GM23338 (cell line): ENCODE measurements around the gene ATF6.

Source experiments
- CREB1 ChIP-seq: fragments of 250-450 bp; sonication (Bioruptor Pico); IDR thresholded peaks from 2 replicates; pipeline ENCODE4 v1.5.0; 2020; ENCODE audit warnings: low read depth, mild to moderate bottlenecking, moderate library complexity
- CTCF ChIP-seq, 2 experiments: fragments of 200-600 bp in 1 of 2; sonication (generic) in 1 of 2; conservative IDR thresholded peaks; 2 replicates each; pipeline versions ENCODE4 v1.5.1 to v1.6.1; 2016 to 2017; ENCODE audit warnings: antibody characterized with exemption in 2 of 2, low read depth in 2 of 2, mild to moderate bottlenecking in 2 of 2, moderate library complexity in 1 of 2
- EZH2 ChIP-seq: fragments of 200-600 bp; sonication (generic); IDR thresholded peaks from one replicate; pipeline ENCODE4 v1.8.0; 2017; ENCODE audit warnings: antibody characterized with exemption, mild to moderate bottlenecking, low read depth; ENCODE audit not compliant: unreplicated experiment
- EZH2phosphoT487 ChIP-seq: fragments of 200-600 bp; sonication (generic); IDR thresholded peaks from one replicate; pipeline ENCODE4 v1.8.1; 2018; ENCODE audit warnings: antibody characterized with exemption; ENCODE audit not compliant: unreplicated experiment
- JUNB ChIP-seq: IDR thresholded peaks from one replicate; pipeline ENCODE4 v1.6.1; 2016; ENCODE audit warnings: antibody characterized with exemption; ENCODE audit not compliant: unreplicated experiment
- POLR2AphosphoS5 ChIP-seq: IDR thresholded peaks from 2 replicates; pipeline ENCODE4 v1.6.1; 2016; ENCODE audit warnings: antibody characterized with exemption, low read depth
- ZNF114 ChIP-seq: fragments of 250-450 bp; sonication (Bioruptor Pico); IDR thresholded peaks from 2 replicates; pipeline ENCODE4 v1.5.0; 2020; ENCODE audit warnings: mild to moderate bottlenecking, moderate library complexity
- ZNF331 ChIP-seq: fragments of 250-450 bp; sonication (Bioruptor Pico); IDR thresholded peaks from 2 replicates; pipeline ENCODE4 v1.5.0; 2020; ENCODE audit warnings: low read depth, mild to moderate bottlenecking, moderate library complexity
- TF ChIP-seq, protein P1 (sequence below): IDR thresholded peaks from one replicate; pipeline ENCODE4 v1.6.1; 2018; ENCODE audit warnings: antibody characterized with exemption; ENCODE audit not compliant: unreplicated experiment
- TF ChIP-seq, protein P2 (sequence below): IDR thresholded peaks from 2 replicates; pipeline ENCODE4 v1.6.1; 2016; ENCODE audit warnings: antibody characterized with exemption
- TF ChIP-seq, protein P3 (sequence below): fragments of 250-450 bp; sonication (Bioruptor Pico); IDR thresholded peaks from 2 replicates; pipeline ENCODE4 v1.5.0; 2020; ENCODE audit warnings: mild to moderate bottlenecking, moderate library complexity

DNA sequence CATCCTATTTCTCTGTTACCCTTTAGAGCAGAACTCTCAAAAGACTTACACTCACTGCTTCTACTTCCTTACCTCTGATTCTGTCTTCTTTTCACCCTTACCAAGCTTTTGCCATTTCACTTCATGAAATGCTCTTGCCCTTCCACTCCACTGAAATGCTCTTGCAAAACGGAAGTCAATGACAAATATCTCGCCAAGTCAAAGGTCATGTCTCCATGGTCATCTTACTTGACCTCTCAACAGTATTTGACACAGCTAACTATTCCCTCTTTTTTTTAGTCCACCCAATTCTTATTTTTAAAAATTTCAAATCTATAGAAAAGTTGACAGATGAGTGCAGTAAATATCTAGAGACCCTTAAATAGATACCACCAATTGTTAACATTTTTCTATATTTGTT lies 149.9 kb downstream of the ATF6 start:
- TF ChIP-seq CTCF (conservative IDR thresholded peaks at IDR 0.05; ENCODE audit: low read depth in 2 of 2) (no peak), EZH2phosphoT487 (no peak), EZH2 (no peak), CREB1 (CRISPR knock-in tag) (no peak), POLR2AphosphoS5 (no peak), JUNB (no peak), ZNF331 (no peak), ZNF114 (CRISPR knock-in tag) (no peak)
- TF ChIP-seq, protein P1, sequence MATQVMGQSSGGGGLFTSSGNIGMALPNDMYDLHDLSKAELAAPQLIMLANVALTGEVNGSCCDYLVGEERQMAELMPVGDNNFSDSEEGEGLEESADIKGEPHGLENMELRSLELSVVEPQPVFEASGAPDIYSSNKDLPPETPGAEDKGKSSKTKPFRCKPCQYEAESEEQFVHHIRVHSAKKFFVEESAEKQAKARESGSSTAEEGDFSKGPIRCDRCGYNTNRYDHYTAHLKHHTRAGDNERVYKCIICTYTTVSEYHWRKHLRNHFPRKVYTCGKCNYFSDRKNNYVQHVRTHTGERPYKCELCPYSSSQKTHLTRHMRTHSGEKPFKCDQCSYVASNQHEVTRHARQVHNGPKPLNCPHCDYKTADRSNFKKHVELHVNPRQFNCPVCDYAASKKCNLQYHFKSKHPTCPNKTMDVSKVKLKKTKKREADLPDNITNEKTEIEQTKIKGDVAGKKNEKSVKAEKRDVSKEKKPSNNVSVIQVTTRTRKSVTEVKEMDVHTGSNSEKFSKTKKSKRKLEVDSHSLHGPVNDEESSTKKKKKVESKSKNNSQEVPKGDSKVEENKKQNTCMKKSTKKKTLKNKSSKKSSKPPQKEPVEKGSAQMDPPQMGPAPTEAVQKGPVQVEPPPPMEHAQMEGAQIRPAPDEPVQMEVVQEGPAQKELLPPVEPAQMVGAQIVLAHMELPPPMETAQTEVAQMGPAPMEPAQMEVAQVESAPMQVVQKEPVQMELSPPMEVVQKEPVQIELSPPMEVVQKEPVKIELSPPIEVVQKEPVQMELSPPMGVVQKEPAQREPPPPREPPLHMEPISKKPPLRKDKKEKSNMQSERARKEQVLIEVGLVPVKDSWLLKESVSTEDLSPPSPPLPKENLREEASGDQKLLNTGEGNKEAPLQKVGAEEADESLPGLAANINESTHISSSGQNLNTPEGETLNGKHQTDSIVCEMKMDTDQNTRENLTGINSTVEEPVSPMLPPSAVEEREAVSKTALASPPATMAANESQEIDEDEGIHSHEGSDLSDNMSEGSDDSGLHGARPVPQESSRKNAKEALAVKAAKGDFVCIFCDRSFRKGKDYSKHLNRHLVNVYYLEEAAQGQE: no peak
- TF ChIP-seq, protein P2, sequence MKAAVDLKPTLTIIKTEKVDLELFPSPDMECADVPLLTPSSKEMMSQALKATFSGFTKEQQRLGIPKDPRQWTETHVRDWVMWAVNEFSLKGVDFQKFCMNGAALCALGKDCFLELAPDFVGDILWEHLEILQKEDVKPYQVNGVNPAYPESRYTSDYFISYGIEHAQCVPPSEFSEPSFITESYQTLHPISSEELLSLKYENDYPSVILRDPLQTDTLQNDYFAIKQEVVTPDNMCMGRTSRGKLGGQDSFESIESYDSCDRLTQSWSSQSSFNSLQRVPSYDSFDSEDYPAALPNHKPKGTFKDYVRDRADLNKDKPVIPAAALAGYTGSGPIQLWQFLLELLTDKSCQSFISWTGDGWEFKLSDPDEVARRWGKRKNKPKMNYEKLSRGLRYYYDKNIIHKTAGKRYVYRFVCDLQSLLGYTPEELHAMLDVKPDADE: no peak
- TF ChIP-seq, protein P3, sequence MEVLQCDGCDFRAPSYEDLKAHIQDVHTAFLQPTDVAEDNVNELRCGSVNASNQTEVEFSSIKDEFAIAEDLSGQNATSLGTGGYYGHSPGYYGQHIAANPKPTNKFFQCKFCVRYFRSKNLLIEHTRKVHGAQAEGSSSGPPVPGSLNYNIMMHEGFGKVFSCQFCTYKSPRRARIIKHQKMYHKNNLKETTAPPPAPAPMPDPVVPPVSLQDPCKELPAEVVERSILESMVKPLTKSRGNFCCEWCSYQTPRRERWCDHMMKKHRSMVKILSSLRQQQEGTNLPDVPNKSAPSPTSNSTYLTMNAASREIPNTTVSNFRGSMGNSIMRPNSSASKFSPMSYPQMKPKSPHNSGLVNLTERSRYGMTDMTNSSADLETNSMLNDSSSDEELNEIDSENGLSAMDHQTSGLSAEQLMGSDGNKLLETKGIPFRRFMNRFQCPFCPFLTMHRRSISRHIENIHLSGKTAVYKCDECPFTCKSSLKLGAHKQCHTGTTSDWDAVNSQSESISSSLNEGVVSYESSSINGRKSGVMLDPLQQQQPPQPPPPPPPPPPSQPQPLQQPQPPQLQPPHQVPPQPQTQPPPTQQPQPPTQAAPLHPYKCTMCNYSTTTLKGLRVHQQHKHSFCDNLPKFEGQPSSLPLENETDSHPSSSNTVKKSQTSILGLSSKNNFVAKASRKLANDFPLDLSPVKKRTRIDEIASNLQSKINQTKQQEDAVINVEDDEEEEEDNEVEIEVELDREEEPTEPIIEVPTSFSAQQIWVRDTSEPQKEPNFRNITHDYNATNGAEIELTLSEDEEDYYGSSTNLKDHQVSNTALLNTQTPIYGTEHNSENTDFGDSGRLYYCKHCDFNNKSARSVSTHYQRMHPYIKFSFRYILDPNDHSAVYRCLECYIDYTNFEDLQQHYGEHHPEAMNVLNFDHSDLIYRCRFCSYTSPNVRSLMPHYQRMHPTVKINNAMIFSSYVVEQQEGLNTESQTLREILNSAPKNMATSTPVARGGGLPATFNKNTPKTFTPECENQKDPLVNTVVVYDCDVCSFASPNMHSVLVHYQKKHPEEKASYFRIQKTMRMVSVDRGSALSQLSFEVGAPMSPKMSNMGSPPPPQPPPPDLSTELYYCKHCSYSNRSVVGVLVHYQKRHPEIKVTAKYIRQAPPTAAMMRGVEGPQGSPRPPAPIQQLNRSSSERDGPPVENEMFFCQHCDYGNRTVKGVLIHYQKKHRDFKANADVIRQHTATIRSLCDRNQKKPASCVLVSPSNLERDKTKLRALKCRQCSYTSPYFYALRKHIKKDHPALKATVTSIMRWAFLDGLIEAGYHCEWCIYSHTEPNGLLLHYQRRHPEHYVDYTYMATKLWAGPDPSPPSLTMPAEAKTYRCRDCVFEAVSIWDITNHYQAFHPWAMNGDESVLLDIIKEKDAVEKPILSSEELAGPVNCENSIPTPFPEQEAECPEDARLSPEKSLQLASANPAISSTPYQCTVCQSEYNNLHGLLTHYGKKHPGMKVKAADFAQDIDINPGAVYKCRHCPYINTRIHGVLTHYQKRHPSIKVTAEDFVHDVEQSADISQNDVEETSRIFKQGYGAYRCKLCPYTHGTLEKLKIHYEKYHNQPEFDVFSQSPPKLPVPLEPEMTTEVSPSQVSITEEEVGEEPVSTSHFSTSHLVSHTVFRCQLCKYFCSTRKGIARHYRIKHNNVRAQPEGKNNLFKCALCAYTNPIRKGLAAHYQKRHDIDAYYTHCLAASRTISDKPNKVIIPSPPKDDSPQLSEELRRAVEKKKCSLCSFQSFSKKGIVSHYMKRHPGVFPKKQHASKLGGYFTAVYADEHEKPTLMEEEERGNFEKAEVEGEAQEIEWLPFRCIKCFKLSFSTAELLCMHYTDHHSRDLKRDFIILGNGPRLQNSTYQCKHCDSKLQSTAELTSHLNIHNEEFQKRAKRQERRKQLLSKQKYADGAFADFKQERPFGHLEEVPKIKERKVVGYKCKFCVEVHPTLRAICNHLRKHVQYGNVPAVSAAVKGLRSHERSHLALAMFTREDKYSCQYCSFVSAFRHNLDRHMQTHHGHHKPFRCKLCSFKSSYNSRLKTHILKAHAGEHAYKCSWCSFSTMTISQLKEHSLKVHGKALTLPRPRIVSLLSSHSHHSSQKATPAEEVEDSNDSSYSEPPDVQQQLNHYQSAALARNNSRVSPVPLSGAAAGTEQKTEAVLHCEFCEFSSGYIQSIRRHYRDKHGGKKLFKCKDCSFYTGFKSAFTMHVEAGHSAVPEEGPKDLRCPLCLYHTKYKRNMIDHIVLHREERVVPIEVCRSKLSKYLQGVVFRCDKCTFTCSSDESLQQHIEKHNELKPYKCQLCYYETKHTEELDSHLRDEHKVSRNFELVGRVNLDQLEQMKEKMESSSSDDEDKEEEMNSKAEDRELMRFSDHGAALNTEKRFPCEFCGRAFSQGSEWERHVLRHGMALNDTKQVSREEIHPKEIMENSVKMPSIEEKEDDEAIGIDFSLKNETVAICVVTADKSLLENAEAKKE (CRISPR knock-in tag): no peak
